ENCODE data around the gene CASP8. TPM values are rescaled to one million over a fixed set of nuclear protein-coding genes. Genes with fewer than 3 reads are reported as not detected.

The CASP8 gene
- polyA plus RNA-seq, 1 donor from 2014 or later, result not detected

GRCh38 chr2:201262718-201263117, 2.4 kb downstream of the CASP8 start:
- H3K9me2 ChIP-seq (ENCODE audit: insufficient read depth, low read length), result no peaks in the 10 kb centered on the region
- no peaks in the 10 kb centered on the region for H4K20me1 ChIP-seq (ENCODE audit: insufficient read depth)
- H3K27ac ChIP-seq (ENCODE audit: low read length), result peak overlapping the region; percentile 57
- no peaks in the 10 kb centered on the region for H3K9me3 ChIP-seq (ENCODE audit: low read length)
- H3K79me2 ChIP-seq (replicated peaks; ENCODE audit: insufficient read depth, low read length), result no peaks in the 10 kb centered on the region
- no peak overlapping the region for H3K9ac ChIP-seq (ENCODE audit: low read length)
- no peaks in the 10 kb centered on the region for H3F3A ChIP-seq (ENCODE audit: insufficient read depth, low read length, poor library complexity, severe bottlenecking)
- H3K4me2 ChIP-seq (ENCODE audit: low read length), result no peak overlapping the region
- peak overlapping the region; percentile 19 for H3K4me3 ChIP-seq (ENCODE audit: low read length)
- no peaks in the 10 kb centered on the region for H3K27me3 ChIP-seq (ENCODE audit: insufficient read depth, low read depth, low read length)
- no peak overlapping the region for H2AFZ ChIP-seq (ENCODE audit: low read depth, low read length)
- no peaks in the 10 kb centered on the region for H3K36me3 ChIP-seq (ENCODE audit: insufficient read depth, low read length)
- TF ChIP-seq MXI1 (conservative IDR thresholded peaks at IDR 0.05; ENCODE audit: poor library complexity, severe bottlenecking) (no peak), REST (IDR thresholded peaks at IDR 0.05; ENCODE audit: borderline replicate concordance) (no peak), EP300 (conservative IDR thresholded peaks at IDR 0.05; ENCODE audit: poor library complexity, severe bottlenecking) (peak; percentile 89), POLR2AphosphoS5 (IDR thresholded peaks at IDR 0.05) (peak; percentile 55), TAF1 (IDR thresholded peaks at IDR 0.05; ENCODE audit: low read depth) (no peak)

- Histone ChIP-seq H3K79me2 (replicated peaks; ENCODE audit: insufficient read depth, low read length) (no peaks in the 10 kb centered on the region), H3K36me3 (ENCODE audit: insufficient read depth, low read length) (no peaks in the 10 kb centered on the region), H3K27me3 (ENCODE audit: insufficient read depth, low read depth, low read length) (no peaks in the 10 kb centered on the region), H3K9me3 (ENCODE audit: low read length) (no peaks in the 10 kb centered on the region), H2AFZ (ENCODE audit: low read depth, low read length) (no peak overlapping the region), H3K4me3 (ENCODE audit: low read length) (no peak overlapping the region), H4K20me1 (ENCODE audit: insufficient read depth) (no peaks in the 10 kb centered on the region), H3K4me2 (ENCODE audit: low read length) (no peak overlapping the region), H3K9ac (ENCODE audit: low read length) (peak overlapping the region; percentile 1), H3K27ac (ENCODE audit: low read length) (peak overlapping the region; percentile 57), H3K9me2 (ENCODE audit: insufficient read depth, low read length) (no peaks in the 10 kb centered on the region), H3F3A (ENCODE audit: insufficient read depth, low read length, poor library complexity, severe bottlenecking) (no peaks in the 10 kb centered on the region)
- TF ChIP-seq RAD21 (conservative IDR thresholded peaks at IDR 0.05) (no peak), MXI1 (conservative IDR thresholded peaks at IDR 0.05; ENCODE audit: poor library complexity, severe bottlenecking) (no peak), TAF1 (IDR thresholded peaks at IDR 0.05; ENCODE audit: low read depth) (no peak), EP300 (conservative IDR thresholded peaks at IDR 0.05; ENCODE audit: poor library complexity, severe bottlenecking) (no peak), REST (IDR thresholded peaks at IDR 0.05; ENCODE audit: borderline replicate concordance) (no peak), SMC3 (conservative IDR thresholded peaks at IDR 0.05; ENCODE audit: poor library complexity) (no peak), POLR2AphosphoS5 (IDR thresholded peaks at IDR 0.05) (no peak), EZH2 (IDR thresholded peaks at IDR 0.05; ENCODE audit: borderline replicate concordance, insufficient read depth, low read length, poor library complexity, severe bottlenecking) (no peak)
- TF ChIP-seq, protein P1, sequence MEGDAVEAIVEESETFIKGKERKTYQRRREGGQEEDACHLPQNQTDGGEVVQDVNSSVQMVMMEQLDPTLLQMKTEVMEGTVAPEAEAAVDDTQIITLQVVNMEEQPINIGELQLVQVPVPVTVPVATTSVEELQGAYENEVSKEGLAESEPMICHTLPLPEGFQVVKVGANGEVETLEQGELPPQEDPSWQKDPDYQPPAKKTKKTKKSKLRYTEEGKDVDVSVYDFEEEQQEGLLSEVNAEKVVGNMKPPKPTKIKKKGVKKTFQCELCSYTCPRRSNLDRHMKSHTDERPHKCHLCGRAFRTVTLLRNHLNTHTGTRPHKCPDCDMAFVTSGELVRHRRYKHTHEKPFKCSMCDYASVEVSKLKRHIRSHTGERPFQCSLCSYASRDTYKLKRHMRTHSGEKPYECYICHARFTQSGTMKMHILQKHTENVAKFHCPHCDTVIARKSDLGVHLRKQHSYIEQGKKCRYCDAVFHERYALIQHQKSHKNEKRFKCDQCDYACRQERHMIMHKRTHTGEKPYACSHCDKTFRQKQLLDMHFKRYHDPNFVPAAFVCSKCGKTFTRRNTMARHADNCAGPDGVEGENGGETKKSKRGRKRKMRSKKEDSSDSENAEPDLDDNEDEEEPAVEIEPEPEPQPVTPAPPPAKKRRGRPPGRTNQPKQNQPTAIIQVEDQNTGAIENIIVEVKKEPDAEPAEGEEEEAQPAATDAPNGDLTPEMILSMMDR (IDR thresholded peaks at IDR 0.05; ENCODE audit: poor library complexity, severe bottlenecking), result no peak
Measured at GRCh38 chr2:201263779-201264178, 3.4 kb downstream of the CASP8 start.

Measured in neural cell (in vitro differentiated cells).